HG03103 (cell line): ENCODE results near the gene THBS2.
"Not testable (repeated sequence)": the region's sequence is repeated elsewhere in the genome, so short reads cannot be mapped to it uniquely, and the experiment has no call there.

Experiments used
- ATAC-seq: cut with Tn5 transposase; IDR thresholded peaks from one replicate; pipeline ENCODE4 v1.9.1; 2021; ENCODE audit warnings: low read depth; ENCODE audit not compliant: unreplicated experiment

The THBS2 gene

GRCh38 chr6:169213814-169214520 lies 39.7 kb downstream of the THBS2 start:
- no peak for ATAC-seq

GRCh38 chr6:169212897-169213813 lies 40.5 kb downstream of the THBS2 start:
- ATAC-seq, result peak; percentile 100

GRCh38 chr6:169212436-169212835 lies 41.2 kb downstream of the THBS2 start:
- no peak for ATAC-seq

GRCh38 chr6:169211881-169212280 lies 41.8 kb downstream of the THBS2 start:
- no peak for ATAC-seq

- no peak for ATAC-seq
Measured at GRCh38 chr6:169210611-169211010, 43.0 kb downstream of the THBS2 start.

GRCh38 chr6:169208011-169208410 lies 45.6 kb downstream of the THBS2 start:
- no peak for ATAC-seq

GRCh38 chr6:169207482-169207881 lies 46.2 kb downstream of the THBS2 start:
- ATAC-seq, result no peak

- ATAC-seq, result no peak
Measured at GRCh38 chr6:169205176-169206160, 48.2 kb downstream of the THBS2 start.

GRCh38 chr6:169204167-169204566 lies 49.5 kb downstream of the THBS2 start:
- ATAC-seq, result no peak

- ATAC-seq, result no peak
Measured at GRCh38 chr6:169201985-169202384, 51.7 kb downstream of the THBS2 start.

- no peak for ATAC-seq
Measured at GRCh38 chr6:169200893-169201514, 52.6 kb downstream of the THBS2 start.

- no peak for ATAC-seq
Measured at GRCh38 chr6:169199625-169200335, 53.9 kb downstream of the THBS2 start.

- ATAC-seq, result no peak
Measured at GRCh38 chr6:169198885-169199284, 54.8 kb downstream of the THBS2 start.

- ATAC-seq, result not testable (repeated sequence)
Measured at GRCh38 chr6:169197929-169198328, 55.7 kb downstream of the THBS2 start.

GRCh38 chr6:169196279-169196678 lies 57.4 kb downstream of the THBS2 start:
- ATAC-seq, result not testable (repeated sequence)

- no peak for ATAC-seq
Measured at GRCh38 chr6:169194737-169195136, 58.9 kb downstream of the THBS2 start.

- no peak for ATAC-seq
Measured at GRCh38 chr6:169190970-169191369, 62.7 kb downstream of the THBS2 start.

GRCh38 chr6:169190144-169190584 lies 63.5 kb downstream of the THBS2 start:
- ATAC-seq, result no peak

- no peak for ATAC-seq
Measured at GRCh38 chr6:169189686-169190085, 64.0 kb downstream of the THBS2 start.
